Activated CD8-positive, alpha-beta memory T cell treated with anti-CD3 and anti-CD28 coated beads for 36 hours (primary cell): ENCODE results near the gene IL13RA1. TPM values are rescaled to one million over a fixed set of nuclear protein-coding genes. Genes with fewer than 3 reads are reported as not detected.
"Not testable (repeated sequence)": the region's sequence is repeated elsewhere in the genome, so short reads cannot be mapped to it uniquely, and the experiment has no call there.

Source experiments
- CTCF ChIA-PET: fragments of 350-600 bp; sonication (Branson Sonifier 250); formaldehyde crosslinking; loops from one replicate; lab custom pipeline; 2021; ENCODE audit warnings: antibody characterized with exemption; lab: Charles Lee
- POLR2A ChIA-PET: fragments of 350-600 bp; sonication (Branson Sonifier 250); formaldehyde crosslinking; loops from one replicate; lab custom pipeline; 2021; ENCODE audit warnings: antibody characterized with exemption; lab: Charles Lee
- total RNA-seq, 2 experiments: library from RNA; stranded (reverse); gene quantifications; one replicate each; pipeline ENCODE4 v1.2.3, GENCODE V29; 2021

Gene IL13RA1
- under 1 TPM in 1 of 2 experiments, not detected in 1; 0.21 TPM for total RNA-seq

GRCh38 chrX:118726887-118727685, at the start of gene IL13RA1:
Gene IL13RA1 (plus strand): TSS chrX:118727606. CDS start chrX:118727639, 33 bp downstream.
- ChIA-PET POLR2A (no interaction called here), CTCF (no interaction called here)

- ChIA-PET CTCF (no interaction called here), POLR2A (no interaction called here)
These were observed 48.1 kb upstream of the IL13RA1 start for GRCh38 chrX:118679290-118679689.

- ChIA-PET POLR2A (interaction anchor here (0.5 kb wide), 1 partner anchor 1262 kb away, joined by 3 read pairs; no protein-coding TSS in a partner anchor), CTCF (no interaction called here)
These were observed 45.0 kb upstream of the IL13RA1 start for GRCh38 chrX:118682258-118683014.

GRCh38 chrX:118685393-118685792, 42.0 kb upstream of the IL13RA1 start:
- ChIA-PET CTCF (no interaction called here), POLR2A (no interaction called here)

GRCh38 chrX:118688935-118689334, 38.5 kb upstream of the IL13RA1 start:
- POLR2A ChIA-PET = no interaction called here
- CTCF ChIA-PET = no interaction called here

GRCh38 chrX:118693843-118694242, 33.6 kb upstream of the IL13RA1 start:
- CTCF ChIA-PET = no interaction called here
- POLR2A ChIA-PET = no interaction called here

DNA sequence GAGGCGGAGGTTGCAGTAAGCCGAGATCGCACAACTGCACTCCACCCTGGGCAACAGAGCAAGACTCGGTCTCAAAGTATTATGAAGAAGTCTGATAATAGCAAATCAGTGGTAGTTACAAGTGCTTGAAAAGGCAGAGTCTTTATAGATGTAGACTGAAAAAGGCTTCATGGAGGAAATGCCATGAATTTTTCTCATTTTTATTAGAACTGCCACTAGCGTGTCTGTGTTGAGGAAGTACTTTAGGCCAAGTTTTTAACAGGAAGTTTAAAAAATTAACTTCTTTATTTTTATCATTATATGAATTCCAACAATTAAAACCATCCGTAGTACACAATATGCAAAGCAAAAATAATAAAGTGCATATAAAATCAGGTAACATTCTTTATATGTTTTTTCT, 32.8 kb upstream of the IL13RA1 start:
- CTCF ChIA-PET = no interaction called here

GRCh38 chrX:118698516-118699170, 28.8 kb upstream of the IL13RA1 start:
- ChIA-PET CTCF (no interaction called here), POLR2A (no interaction called here)

More for the DNA sequence above, 32.8 kb upstream of the IL13RA1 start:
- POLR2A ChIA-PET = no interaction called here

DNA sequence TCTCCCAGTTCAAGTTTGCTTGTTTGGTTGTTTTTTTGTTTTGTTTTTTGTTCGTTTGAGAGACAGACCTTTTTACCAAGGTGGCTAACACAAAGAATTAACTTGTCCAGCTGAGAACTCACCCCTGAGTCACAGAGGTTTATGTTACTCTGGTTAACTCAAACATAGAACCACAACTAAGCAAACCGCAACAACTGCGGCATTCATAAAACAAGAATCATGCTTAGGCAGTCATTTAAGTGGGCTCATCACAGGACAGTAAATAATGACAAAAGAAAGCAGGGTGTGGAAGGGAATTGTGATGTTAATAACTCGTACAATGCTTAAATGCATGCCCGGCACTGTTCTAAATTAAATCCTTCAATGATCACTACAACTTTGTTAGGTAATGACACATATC, 24.7 kb upstream of the IL13RA1 start:
- ChIA-PET POLR2A (no interaction called here), CTCF (no interaction called here)

- CTCF ChIA-PET = no interaction called here
- POLR2A ChIA-PET = no interaction called here
These were observed 20.7 kb upstream of the IL13RA1 start for GRCh38 chrX:118706681-118707080.

GRCh38 chrX:118714521-118714920, 12.9 kb upstream of the IL13RA1 start:
- ChIA-PET CTCF (no interaction called here), POLR2A (no interaction called here)

GRCh38 chrX:118715917-118716316, 11.5 kb upstream of the IL13RA1 start:
- POLR2A ChIA-PET, CTCF ChIA-PET: not testable (repeated sequence)

GRCh38 chrX:118716833-118717232, 10.6 kb upstream of the IL13RA1 start:
- POLR2A ChIA-PET, CTCF ChIA-PET: not testable (repeated sequence)

- POLR2A ChIA-PET = no interaction called here
- CTCF ChIA-PET = interaction anchor here (0.7 kb wide), 1 partner anchor 259 kb away, joined by 3 read pairs; no protein-coding TSS in a partner anchor
These were observed 9.6 kb upstream of the IL13RA1 start for GRCh38 chrX:118717678-118718391.

- CTCF ChIA-PET = no interaction called here
- POLR2A ChIA-PET = no interaction called here
These were observed 8.7 kb upstream of the IL13RA1 start for GRCh38 chrX:118718737-118719136.

- ChIA-PET POLR2A (no interaction called here), CTCF (no interaction called here)
These were observed 7.2 kb upstream of the IL13RA1 start for GRCh38 chrX:118720058-118720707.

GRCh38 chrX:118723376-118723775, 4.0 kb upstream of the IL13RA1 start:
- ChIA-PET CTCF (no interaction called here), POLR2A (no interaction called here)

DNA sequence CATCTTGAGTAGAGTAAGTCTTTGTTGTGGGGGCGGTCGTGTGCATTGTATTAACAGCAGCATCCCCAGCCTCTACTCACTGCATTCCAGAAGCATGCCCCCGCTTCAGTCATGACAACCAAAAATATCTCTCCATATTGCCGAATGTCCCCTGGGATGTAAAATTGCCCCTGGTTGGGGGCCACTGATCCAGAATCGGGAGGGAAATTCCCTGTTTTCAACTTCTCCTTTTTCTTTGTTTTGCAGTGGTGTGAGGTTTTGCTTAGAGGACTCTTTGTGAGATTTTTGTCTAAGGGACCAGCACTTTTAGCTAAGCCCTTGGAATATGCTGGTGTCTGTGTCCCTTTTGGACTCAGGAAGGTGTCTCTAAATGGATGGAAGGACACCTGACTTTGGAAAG, 3.0 kb upstream of the IL13RA1 start:
- POLR2A ChIA-PET = no interaction called here
- CTCF ChIA-PET = no interaction called here

- ChIA-PET POLR2A (no interaction called here), CTCF (no interaction called here)
These were observed 2.6 kb upstream of the IL13RA1 start for GRCh38 chrX:118724775-118725174.
